Effector memory CD4-positive, alpha-beta T cell (primary cell): ENCODE results near the gene PLEKHF1.

Experiments
- DNase-seq, 3 donors: peaks; one replicate each; pipeline ENCODE4 v3.0.0-alpha.2; 2020
- H3K27ac ChIP-seq: 2 replicates; pipeline ENCODE4 v1.7.0; 2013; ENCODE audit warnings: mild to moderate bottlenecking, low read length, moderate library complexity; ENCODE audit not compliant: insufficient read depth, poor library complexity, severe bottlenecking
- H3K27me3 ChIP-seq: replicated peaks from 2 replicates; pipeline ENCODE4 v1.7.0; 2013; ENCODE audit warnings: mild to moderate bottlenecking, low read length; ENCODE audit not compliant: insufficient read depth, control insufficient read depth, poor library complexity, severe bottlenecking
- H3K36me3 ChIP-seq: 2 replicates; pipeline ENCODE4 v1.7.0; 2013; ENCODE audit warnings: mild to moderate bottlenecking, low read length, moderate library complexity; ENCODE audit not compliant: control insufficient read depth, insufficient read depth
- H3K4me1 ChIP-seq: 2 replicates; pipeline ENCODE4 v1.7.0; 2013; ENCODE audit warnings: low read length, mild to moderate bottlenecking; ENCODE audit not compliant: control insufficient read depth, insufficient read depth, poor library complexity, severe bottlenecking
- H3K4me3 ChIP-seq: 2 replicates; pipeline ENCODE4 v1.7.0; 2013; ENCODE audit warnings: low read length, low read depth, mild to moderate bottlenecking; ENCODE audit not compliant: insufficient read depth, poor library complexity, severe bottlenecking
- H3K9me3 ChIP-seq: 2 replicates; pipeline ENCODE4 v1.7.0; 2013; ENCODE audit warnings: mild to moderate bottlenecking, low read length, moderate library complexity; ENCODE audit not compliant: control insufficient read depth

The PLEKHF1 gene

DNA sequence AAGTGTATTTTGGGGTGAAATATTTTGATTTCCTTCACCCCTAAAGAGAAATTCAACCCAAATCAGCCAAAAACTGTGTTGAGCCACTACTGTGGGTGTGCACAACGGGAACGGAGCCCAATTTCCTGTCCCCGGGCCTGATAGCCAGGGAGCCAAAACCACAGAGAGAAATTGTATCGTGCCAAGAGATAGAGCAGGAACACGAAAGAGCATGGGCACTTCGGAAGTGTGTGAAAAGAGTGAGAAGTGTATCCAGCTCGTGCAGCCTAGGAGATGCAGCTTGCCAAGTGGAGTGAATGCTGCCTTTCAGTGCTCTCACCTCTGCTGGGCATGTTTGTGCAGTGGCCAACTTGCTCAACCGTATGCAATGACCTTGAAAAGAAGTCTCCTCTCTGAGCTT lies 19.4 kb upstream of the PLEKHF1 start:
- no peak overlapping the region for H3K27ac ChIP-seq
- H3K4me3 ChIP-seq, result no peak overlapping the region
- DNase-seq, result no peak
- H3K36me3 ChIP-seq, result no peaks in the 10 kb centered on the region
- H3K27me3 ChIP-seq, result no peaks in the 10 kb centered on the region
- peaks cover 10% of the 10 kb centered on the region for H3K4me1 ChIP-seq
- no peaks in the 10 kb centered on the region for H3K9me3 ChIP-seq

DNA sequence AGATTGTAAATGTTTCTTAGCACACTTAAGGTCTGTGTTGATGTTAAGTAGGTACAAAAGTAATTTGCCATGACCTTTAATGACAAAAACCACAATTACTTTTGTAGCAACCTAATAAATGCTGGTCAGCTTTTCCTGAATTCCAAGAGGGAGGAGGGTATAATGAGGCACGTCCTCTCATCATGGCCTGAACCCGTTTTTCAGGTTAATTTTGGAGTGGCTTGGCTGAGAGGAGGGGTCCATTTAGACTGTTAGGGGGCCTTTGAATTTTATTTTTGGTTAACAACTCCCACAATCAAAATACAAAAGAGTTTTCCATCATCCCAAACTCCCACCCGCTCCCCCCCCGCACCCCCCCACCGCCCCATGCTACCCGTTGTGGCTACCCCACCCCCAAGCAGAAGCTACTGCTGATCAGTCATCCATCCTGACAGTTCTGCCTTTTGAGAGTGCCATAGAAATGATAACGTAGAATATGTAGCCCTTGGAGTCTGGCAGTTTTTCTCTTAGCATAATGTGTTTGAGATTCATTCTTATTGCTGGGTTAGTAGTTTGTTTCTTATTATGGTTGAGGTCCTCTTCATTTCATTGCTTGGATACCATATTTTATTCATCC lies 14.4 kb upstream of the PLEKHF1 start:
- Histone ChIP-seq H3K9me3 (no peaks in the 10 kb centered on the region), H3K4me1 (peaks cover 4% of the 10 kb centered on the region), H3K4me3 (no peak overlapping the region), H3K36me3 (no peaks in the 10 kb centered on the region), H3K27ac (no peak overlapping the region), H3K27me3 (no peaks in the 10 kb centered on the region)
- DNase-seq, result no peak

DNA sequence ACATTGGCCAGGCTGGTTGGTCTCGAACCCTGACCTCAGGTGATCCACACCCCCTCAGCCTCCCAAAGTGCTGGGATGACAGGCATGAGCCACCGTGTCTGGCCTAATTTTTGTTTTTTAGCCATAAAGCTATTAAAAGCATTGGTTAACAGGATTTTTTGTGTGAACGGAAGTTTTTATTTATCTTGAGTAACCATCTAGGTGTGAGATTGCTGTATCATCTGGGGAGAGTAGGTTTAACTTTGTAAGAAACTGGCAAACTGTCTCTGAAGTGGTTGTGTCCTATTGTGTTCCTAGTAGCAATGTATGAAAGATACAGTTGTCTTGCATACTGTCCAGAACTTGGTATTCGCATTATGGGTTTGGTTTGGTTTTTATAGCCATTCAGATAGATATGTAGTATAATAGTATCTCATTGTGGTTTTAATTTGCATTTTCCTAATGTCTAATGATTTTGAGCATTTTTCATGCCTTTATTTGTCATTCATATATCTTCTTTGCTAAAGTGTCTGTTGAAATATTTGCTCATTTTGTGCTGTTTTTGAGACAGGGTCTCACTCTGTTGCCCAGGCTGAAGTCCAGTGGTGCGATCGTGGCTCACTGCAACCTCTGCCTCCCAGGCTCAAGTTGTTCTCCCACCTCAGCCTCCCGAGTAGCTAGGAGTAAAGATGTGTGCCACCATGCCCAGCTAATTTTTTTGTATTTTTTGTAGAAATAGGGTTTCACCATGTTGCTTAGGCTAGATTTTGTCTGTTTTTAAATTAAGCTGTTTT lies 13.5 kb upstream of the PLEKHF1 start:
- Histone ChIP-seq H3K27ac (no peak overlapping the region), H3K27me3 (no peaks in the 10 kb centered on the region), H3K4me3 (no peak overlapping the region)

DNA sequence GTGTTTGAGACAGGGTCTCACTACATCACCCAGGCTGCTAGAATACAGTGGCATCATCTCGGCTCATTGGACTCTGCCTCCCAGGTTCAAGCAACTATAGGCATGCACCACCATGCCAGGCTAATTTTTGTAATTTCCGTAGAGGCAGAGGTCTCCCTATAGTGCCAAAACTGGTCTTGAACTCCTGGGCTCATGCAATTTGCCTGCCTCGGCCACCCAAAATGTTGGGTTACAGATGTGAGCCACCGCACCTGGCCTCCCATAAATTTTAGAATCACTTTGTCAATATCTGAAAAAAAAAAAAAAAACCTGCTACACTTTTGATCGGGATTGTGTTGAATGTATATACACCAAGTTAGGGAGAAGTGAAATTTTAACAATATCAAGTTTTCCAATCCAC lies 11.9 kb upstream of the PLEKHF1 start:
- no peaks in the 10 kb centered on the region for H3K4me1 ChIP-seq
- no peaks in the 10 kb centered on the region for H3K9me3 ChIP-seq
- H3K36me3 ChIP-seq, result no peaks in the 10 kb centered on the region
- no peak overlapping the region for H3K27ac ChIP-seq
- no peaks in the 10 kb centered on the region for H3K27me3 ChIP-seq
- no peak overlapping the region for H3K4me3 ChIP-seq
- no peak for DNase-seq

More for the DNA sequence above, 13.5 kb upstream of the PLEKHF1 start:
- no peaks in the 10 kb centered on the region for H3K4me1 ChIP-seq
- H3K9me3 ChIP-seq, result no peaks in the 10 kb centered on the region
- no peak for DNase-seq
- H3K36me3 ChIP-seq, result no peaks in the 10 kb centered on the region

DNA sequence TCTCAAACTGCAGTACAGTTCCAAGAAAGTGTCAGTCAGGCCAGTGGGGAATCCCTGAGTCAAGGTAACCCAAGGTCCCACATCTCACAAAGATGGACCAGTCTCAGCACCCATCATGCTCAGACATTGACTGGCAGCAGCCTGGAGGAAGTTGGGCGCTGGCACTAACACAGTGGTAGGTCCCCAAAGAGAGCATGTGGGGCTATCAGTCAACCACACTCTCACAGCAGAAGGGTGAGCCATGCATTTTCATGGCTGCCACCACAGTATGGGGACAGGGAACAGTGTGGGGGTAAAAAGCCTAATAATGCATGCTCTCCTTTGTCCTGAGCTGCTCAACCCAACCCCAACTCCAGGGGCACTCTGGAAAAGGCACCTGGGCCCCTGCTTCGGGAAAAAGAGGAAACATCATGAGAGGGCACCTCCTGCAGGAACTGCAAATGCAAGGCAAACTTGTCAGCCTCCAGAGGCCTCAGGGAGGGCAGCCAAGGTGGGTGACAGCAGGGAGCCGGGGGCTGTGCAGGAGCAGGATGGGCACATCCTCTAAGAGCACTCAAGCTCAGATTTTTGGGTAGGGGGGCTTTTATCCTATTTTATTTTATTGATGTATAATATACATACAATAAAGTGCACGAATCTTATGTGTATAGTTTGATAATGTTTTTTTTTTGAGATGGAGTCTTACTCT lies 9.5 kb upstream of the PLEKHF1 start:
- Histone ChIP-seq H3K9me3 (no peaks in the 10 kb centered on the region), H3K4me1 (no peaks in the 10 kb centered on the region), H3K36me3 (no peaks in the 10 kb centered on the region), H3K27me3 (no peaks in the 10 kb centered on the region), H3K4me3 (no peak overlapping the region), H3K27ac (no peak overlapping the region)
- no peak for DNase-seq

DNA sequence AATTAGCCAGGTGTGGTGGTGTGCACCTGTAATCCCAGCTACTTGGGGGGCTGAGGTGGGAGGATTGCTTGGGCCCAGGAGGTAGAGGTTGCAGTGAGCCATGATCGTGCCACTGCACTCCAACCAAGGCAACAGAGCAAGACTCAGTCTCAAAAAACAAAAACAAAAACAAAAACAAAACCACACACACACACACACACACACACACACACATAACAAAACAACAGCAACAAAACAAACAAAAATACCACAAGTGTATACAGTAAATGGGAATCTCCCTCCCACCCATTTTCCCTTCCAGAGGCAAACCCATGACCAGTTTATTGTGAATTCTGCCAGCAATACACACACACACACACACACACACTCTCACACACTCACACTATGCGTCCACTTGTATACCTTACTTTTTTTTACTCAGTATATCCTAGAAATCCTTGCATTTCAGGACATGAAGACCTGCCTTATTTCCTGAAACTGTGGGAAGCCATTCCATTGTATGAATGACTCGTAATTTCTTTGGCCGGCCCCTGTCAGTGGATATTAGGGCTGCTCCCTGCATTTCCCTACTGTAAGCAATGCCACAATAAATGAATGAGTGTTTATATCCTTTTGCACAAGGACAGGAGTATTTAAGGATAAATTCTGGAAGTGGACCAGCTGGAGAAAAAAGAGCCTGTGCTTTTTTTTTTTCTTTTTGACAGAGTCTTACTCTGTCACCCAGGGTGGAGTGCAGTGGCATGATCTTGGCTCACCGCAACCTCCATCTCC lies 6.9 kb upstream of the PLEKHF1 start:
- DNase-seq, result no peak
- no peak overlapping the region for H3K27ac ChIP-seq
- H3K9me3 ChIP-seq, result no peaks in the 10 kb centered on the region
- no peaks in the 10 kb centered on the region for H3K27me3 ChIP-seq
- H3K4me3 ChIP-seq, result no peak overlapping the region
- no peaks in the 10 kb centered on the region for H3K4me1 ChIP-seq
- H3K36me3 ChIP-seq, result no peaks in the 10 kb centered on the region

DNA sequence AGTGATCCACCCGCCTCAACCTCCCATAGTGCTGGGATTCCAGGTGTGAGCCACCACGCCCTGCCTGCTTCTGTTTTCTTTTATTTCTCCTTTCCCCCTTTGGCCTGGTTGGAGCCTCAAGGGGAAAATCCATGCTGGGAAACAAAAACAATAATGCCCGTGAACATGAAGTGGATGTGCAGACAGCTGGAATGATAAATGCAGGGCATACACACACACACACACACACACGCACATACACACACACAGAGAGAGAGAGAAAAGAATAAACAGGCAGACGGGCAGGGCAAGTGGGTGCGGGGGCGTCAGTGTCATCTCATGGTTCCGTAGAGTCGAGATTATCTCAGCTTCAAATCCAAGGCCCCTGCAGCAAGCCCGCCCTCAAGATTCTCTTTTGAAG lies 4.4 kb upstream of the PLEKHF1 start:
- H3K36me3 ChIP-seq, result no peaks in the 10 kb centered on the region
- H3K4me3 ChIP-seq, result no peak overlapping the region
- no peaks in the 10 kb centered on the region for H3K4me1 ChIP-seq
- H3K27ac ChIP-seq, result no peak overlapping the region
- no peaks in the 10 kb centered on the region for H3K27me3 ChIP-seq
- no peak for DNase-seq
- H3K9me3 ChIP-seq, result no peaks in the 10 kb centered on the region

DNA sequence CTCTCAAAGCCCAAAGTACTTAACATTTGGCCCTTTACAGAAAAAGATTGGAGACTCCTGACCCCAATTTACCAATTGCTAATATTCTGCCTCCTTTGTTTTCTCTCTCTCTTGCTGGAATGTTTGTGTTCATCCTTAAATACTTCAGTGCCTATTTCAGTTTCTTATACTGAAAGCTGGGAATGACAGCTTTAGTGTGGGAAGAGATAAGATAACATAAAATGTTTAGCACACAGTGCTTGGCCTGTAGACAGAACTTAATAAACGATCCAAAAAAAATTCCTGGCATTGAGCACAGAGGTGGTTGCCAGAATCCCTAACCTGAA lies 3.0 kb upstream of the PLEKHF1 start:
- Histone ChIP-seq H3K9me3 (no peaks in the 10 kb centered on the region), H3K27ac (no peak overlapping the region), H3K4me3 (no peak overlapping the region), H3K4me1 (peaks cover 6% of the 10 kb centered on the region), H3K36me3 (no peaks in the 10 kb centered on the region), H3K27me3 (no peaks in the 10 kb centered on the region)
- no peak for DNase-seq

DNA sequence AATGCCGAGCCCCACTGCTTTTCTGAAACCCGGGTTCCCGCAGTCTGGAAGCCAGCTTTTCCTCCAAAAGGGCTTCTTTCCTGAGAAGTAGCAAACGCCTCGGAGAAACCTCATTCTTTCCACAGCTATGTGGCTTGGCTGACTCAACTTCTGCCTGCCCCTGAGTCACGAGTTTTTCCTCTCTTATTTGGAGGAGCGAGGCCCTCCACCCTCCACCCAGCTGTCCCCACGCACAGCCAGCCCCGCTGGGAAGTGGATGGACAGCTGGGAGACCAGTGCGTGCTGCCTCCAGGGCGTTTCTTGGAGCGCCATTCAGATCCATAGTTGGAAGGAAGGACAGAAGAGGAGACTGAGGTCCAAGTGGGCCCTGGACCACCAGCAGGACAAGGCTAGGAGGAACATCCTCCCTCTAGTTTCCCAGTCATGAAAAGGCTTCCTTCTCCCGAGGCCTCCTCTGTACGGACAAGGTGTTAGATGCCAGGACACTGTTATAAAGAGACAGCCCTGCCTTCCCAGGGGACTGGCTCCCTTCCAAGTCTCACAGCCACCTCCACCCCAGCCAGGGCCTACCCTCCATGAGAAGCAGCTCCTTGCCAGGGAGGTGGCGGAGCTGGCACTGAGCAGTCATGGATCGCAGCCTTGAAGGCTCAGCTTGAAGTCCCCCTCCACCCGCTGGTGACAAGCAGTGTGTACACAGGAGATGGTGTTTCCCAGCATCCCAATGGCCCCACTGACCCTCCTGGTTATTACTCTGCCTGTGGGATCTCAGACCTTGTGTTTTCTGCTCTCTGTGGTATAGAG lies 2.5 kb upstream of the PLEKHF1 start:
- Histone ChIP-seq H3K27me3 (no peaks in the 10 kb centered on the region), H3K36me3 (no peaks in the 10 kb centered on the region), H3K4me1 (peaks cover 11% of the 10 kb centered on the region), H3K9me3 (no peaks in the 10 kb centered on the region), H3K27ac (no peak overlapping the region), H3K4me3 (no peak overlapping the region)
- no peak for DNase-seq
